NCI-H2081 (cell line): Measurements from ENCODE around the gene NF1.

Source experiments
- DNase-seq, 2 experiments: peaks; one replicate each; lab custom pipeline; 2025; lab: John Stamatoyannopoulos, UW

Gene NF1

GRCh38 chr17:31385428-31386285 lies 290.9 kb downstream of the NF1 start:
- no peak for DNase-seq

- DNase-seq = no peak
These were observed 291.8 kb downstream of the NF1 start for GRCh38 chr17:31386542-31387075.

- no peak for DNase-seq
These were observed 292.7 kb downstream of the NF1 start for GRCh38 chr17:31387438-31387837.

DNA sequence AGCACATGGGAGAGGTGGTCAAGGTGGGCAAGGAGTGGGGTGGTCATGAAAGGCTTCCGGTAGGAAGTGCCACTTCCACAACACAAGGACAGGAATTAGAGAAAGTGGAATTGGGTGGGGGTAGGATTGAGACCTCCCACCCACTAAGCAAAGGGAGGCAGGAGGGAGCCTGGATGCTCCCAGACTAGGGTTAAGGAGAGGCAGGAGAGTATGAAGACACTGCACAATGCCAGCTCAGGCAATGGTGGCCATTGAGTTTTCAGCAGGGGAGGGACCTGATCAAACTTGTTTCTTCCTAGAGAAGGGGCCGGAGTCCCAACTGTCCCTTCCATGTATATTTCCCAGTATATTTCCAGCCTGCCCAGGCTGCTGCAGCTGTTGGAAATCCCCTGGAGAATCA lies 293.6 kb downstream of the NF1 start:
- DNase-seq = no peak

DNA sequence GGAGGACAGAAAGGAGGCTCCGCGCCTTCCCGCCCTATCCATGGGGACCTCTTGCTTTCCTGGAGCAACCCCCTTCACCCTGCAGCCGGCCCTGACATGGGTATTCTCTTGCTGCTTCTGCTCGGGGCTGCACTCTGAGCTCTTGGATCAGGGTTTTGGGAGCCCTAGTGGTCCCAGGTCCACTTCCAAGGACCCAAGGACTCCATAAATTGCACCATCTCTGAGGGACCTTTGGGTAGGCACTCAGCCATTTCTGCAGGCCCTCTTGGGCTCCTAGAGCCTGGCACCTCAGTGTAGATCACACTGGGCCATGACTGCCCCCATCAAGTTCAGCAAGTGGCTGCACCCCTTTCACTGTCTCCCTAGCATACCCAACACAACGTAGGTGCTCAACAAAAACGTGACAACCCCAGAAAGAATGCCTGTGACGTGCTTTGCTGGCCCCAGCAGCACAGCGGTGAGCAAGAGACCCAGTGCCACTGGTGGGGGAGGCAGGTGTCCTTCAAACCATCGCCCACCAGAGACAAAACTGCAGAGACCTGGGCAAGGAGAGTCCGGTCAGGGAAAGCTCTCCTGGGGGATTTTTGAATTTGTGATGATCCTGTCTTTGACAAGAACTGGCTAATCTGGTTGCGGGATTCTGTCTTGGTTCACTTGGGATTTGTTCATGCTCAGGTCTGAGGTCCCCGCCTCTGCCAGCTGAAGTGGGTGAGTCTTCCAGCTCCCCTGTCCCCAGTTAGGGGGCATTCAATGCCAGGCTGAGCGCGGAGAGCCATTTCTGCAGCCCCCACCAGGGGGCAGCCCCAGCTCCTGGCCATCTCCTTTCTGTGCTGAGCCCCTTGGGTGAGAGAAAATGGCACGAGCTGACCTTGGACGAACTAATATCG lies 294.2 kb downstream of the NF1 start:
- peak in 1 of 2 experiments; percentile 2 for DNase-seq

DNA sequence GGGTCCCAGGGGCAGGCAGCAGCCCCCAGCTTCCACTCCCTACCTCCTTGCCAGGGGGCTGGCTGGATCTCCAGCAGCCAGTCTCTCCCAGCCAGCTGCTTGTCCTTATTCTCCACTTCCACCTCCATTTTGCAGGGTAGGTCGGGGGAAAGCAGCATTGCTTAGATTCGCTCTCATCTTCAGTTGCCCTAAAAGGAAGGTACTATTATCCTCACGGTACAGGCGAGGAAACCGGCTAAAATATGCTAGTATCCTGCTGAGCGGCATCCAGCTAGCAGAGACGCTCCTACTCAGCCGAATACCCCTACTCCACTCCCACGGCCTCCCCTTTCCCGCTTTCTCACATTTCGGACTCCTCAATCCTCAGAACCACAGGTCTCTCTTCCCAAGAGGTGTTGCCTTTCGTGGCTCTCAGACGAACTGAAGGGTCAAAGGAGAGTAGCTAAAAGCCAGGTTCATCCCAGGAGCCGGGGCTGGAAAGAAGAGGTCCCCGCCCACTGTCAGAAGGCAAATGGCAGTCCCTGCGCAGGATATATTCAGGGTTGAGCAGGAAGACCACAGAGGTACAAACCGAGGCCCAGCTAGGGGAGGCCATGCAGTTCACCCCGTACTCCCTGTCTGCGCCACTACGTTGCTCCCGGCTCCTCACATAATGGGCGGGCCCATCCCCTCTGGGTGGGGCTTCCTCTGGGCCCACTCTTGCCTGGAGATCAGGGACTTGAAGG lies 295.0 kb downstream of the NF1 start:
- no peak for DNase-seq

- DNase-seq = no peak
These were observed 295.6 kb downstream of the NF1 start for GRCh38 chr17:31390426-31390747.

- DNase-seq = no peak
These were observed 296.1 kb downstream of the NF1 start for GRCh38 chr17:31390748-31391495.

DNA sequence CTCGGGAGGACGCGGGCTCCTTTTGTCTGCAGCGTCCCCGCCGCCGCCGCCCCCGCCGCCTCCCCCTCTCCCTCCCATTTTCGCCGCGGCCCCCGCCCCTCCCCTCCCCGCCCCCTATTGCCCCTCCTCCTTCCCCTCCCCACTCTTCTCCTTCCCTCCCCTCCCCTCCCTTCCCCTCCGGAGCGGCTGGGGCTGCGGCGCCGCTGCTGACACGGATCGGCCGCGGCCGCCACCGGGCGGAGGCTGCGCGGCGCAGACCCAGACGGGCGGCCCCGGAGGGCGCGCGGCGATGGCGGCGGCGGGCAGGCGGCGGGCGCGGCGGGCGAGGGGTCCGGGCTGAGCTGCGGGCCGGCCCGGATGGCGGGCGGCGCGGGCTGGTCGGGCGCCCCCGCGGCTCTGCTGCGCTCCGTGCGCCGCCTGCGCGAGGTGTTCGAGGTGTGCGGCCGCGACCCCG lies 296.7 kb downstream of the NF1 start, which contains the start of gene RAB11FIP4:
RAB11FIP4 (plus strand) TSS at position 180 of the 454 bp plus-strand sequence; CDS start at position 358, 178 bp downstream.
- peak; percentile 17 to 23 for DNase-seq

- DNase-seq = no peak
These were observed 297.5 kb downstream of the NF1 start for GRCh38 chr17:31392002-31392855.

- DNase-seq = no peak
These were observed 298.3 kb downstream of the NF1 start for GRCh38 chr17:31392856-31393748.

- no peak for DNase-seq
These were observed 299.0 kb downstream of the NF1 start for GRCh38 chr17:31393749-31394146.

GRCh38 chr17:31394544-31394943 lies 299.8 kb downstream of the NF1 start:
- DNase-seq = no peak

DNA sequence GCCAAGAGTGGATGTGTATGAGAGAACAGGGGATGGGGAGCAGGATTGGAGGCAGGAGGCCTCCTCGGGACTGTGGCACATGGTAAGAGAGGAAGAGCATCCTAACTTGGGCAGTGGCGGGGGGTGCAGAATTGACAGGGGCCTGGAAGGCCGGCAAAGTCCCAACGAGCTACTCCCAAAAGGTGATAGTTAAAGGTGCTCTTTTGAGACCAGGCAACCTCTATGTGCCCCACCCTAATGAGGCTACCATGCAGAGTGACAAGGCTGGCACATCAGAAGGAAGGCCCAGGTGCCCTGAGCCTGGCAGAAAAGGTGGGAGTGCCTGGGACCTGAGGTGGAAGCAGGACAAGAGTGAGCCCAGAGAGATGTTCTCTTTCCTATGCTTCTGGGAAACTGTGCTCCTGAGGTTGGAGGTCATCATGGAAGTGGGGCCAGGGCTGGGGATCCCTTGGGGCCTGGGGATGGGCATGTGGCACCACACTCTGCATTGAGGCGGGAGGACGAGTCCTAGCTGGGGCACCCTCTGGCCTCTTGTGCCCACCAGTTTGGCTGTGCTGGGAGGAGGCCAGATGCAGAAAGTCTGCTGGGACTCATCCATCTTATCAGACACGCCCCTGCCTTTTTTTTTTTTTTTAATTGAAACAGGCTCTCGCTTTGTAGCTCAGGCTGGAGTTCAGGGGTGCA lies 302.6 kb downstream of the NF1 start:
- no peak for DNase-seq

GRCh38 chr17:31398381-31399311 lies 303.9 kb downstream of the NF1 start:
- no peak for DNase-seq

DNA sequence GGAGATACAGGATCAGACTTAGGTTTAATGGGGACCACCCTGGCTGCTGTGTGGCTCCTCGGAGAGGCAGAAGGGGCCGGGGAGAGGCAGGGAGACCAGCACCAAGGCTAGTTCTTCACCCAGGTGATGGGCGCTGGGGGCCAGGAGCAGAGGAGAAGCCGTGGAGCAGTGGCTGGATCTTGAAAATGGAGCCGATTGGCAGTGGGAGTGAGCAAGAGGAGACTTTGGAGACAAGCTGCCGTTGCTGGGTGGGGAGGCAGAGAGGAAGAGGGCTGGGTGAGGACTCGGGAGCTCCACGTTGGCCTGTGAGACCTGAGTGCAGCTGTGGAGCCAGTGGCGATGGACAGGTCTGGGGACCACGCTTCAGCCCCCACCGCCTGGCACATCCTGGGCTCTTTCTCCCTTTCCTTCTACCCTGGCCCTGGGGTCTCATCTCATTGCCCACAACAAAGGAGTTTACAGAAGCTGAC lies 305.7 kb downstream of the NF1 start:
- DNase-seq = no peak
